ENCODE measurements around the gene RGL1.

The RGL1 gene

GRCh38 chr1:183907070-183907469, 102.2 kb downstream of the RGL1 start:
- no peak overlapping the region for H3K27ac ChIP-seq
- TF ChIP-seq ZFX (IDR thresholded peaks at IDR 0.05): no peak

GRCh38 chr1:183908079-183908478, 103.2 kb downstream of the RGL1 start:
- no peak for TF ChIP-seq CTCF (conservative IDR thresholded peaks at IDR 0.05)
- no peak for TF ChIP-seq ZFX (IDR thresholded peaks at IDR 0.05)
- no peak overlapping the region for H3K27ac ChIP-seq

GRCh38 chr1:183909672-183910071, 104.8 kb downstream of the RGL1 start:
- TF ChIP-seq ZFX (IDR thresholded peaks at IDR 0.05) (no peak), CTCF (conservative IDR thresholded peaks at IDR 0.05) (no peak)
- no peak overlapping the region for H3K27ac ChIP-seq

- H3K27ac ChIP-seq: no peak overlapping the region
- TF ChIP-seq CTCF (conservative IDR thresholded peaks at IDR 0.05): no peak
- no peak for TF ChIP-seq ZFX (IDR thresholded peaks at IDR 0.05)
Measured at GRCh38 chr1:183910845-183911244, 105.9 kb downstream of the RGL1 start.

GRCh38 chr1:183911285-183911684, 106.4 kb downstream of the RGL1 start:
- no peak overlapping the region for H3K27ac ChIP-seq
- no peak for TF ChIP-seq ZFX (IDR thresholded peaks at IDR 0.05)
- TF ChIP-seq CTCF (conservative IDR thresholded peaks at IDR 0.05): no peak

GRCh38 chr1:183912265-183912886, 107.5 kb downstream of the RGL1 start:
- TF ChIP-seq ZFX (IDR thresholded peaks at IDR 0.05): no peak
- TF ChIP-seq CTCF (conservative IDR thresholded peaks at IDR 0.05): no peak
- H3K27ac ChIP-seq: no peak overlapping the region

- H3K27ac ChIP-seq: no peak overlapping the region
Measured at GRCh38 chr1:183913567-183913993, 108.7 kb downstream of the RGL1 start.

More at GRCh38 chr1:183913567-183913993, 108.7 kb downstream of the RGL1 start:
- TF ChIP-seq CTCF (conservative IDR thresholded peaks at IDR 0.05) (no peak), ZFX (IDR thresholded peaks at IDR 0.05) (no peak)
